ENCODE results near the gene PACRG.
A peak's percentile ranks its signal among the peaks of the same experiment; 100 is the strongest.
"Not testable (repeated sequence)": the region's sequence is repeated elsewhere in the genome, so short reads cannot be mapped to it uniquely, and the experiment has no call there.

Gene PACRG

DNA sequence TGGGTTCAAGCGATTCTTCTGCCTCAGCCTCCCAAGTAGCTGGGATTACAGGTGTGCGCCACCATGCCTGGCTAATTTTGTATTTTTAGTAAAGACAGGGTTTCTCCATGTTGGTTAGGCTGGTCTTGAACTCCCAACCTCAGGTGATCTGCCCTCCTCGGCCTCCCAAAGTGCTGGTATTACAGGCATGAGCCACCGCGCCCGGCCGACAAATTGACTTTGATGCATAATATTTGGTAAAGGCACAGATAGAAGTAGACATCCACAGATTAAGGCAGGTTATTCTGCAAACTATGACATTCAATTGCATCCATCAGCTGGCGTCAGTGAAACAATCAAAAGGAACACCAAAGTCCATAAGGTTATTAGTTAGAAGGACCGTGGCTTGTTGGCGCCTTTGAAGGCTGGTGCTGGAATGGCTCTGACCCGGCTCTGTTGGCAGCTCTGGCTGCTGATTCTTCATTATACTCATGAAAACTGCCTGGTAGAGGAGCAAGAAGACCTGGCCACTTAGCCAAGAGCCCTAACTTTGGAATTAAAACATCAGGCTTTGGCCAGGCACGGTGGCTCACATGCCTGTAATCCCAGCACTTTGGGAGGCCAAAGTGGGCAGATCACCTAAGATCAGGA, 589.2 kb downstream of the PACRG start:
- H3K4me3 Mint-ChIP-seq, H3K27ac Mint-ChIP-seq, H3K9me3 Mint-ChIP-seq, DNase-seq, H3K4me1 Mint-ChIP-seq, ATAC-seq: not testable (repeated sequence)
- peaks cover 26% of the 10 kb centered on the region for H3K27me3 Mint-ChIP-seq

GRCh38 chr6:163318071-163318786, 590.5 kb downstream of the PACRG start:
- H3K27me3 Mint-ChIP-seq, result peaks cover 26% of the 10 kb centered on the region
- H3K27ac Mint-ChIP-seq, result no peak overlapping the region
- no peak for DNase-seq
- H3K4me3 Mint-ChIP-seq, result no peak overlapping the region
- H3K4me1 Mint-ChIP-seq, result no peaks in the 10 kb centered on the region
- ATAC-seq, result no peak
- H3K9me3 Mint-ChIP-seq, result no peaks in the 10 kb centered on the region

- Mint-ChIP-seq H3K9me3 (no peaks in the 10 kb centered on the region), H3K4me3 (no peak overlapping the region), H3K4me1 (no peaks in the 10 kb centered on the region), H3K27me3 (peaks cover 21% of the 10 kb centered on the region), H3K27ac (peak overlapping the region in 1 of 2 donors; percentile 15)
- DNase-seq (no peak), ATAC-seq (no peak)
Measured at GRCh38 chr6:163319609-163320366, 592.0 kb downstream of the PACRG start.

- no peak overlapping the region for H3K27ac Mint-ChIP-seq
- ATAC-seq, result no peak
- H3K27me3 Mint-ChIP-seq, result peaks cover 25% of the 10 kb centered on the region
- no peak for DNase-seq
- H3K9me3 Mint-ChIP-seq, result no peaks in the 10 kb centered on the region
- H3K4me1 Mint-ChIP-seq, result no peaks in the 10 kb centered on the region
- no peak overlapping the region for H3K4me3 Mint-ChIP-seq
Measured at GRCh38 chr6:163320402-163320801, 592.6 kb downstream of the PACRG start.

DNA sequence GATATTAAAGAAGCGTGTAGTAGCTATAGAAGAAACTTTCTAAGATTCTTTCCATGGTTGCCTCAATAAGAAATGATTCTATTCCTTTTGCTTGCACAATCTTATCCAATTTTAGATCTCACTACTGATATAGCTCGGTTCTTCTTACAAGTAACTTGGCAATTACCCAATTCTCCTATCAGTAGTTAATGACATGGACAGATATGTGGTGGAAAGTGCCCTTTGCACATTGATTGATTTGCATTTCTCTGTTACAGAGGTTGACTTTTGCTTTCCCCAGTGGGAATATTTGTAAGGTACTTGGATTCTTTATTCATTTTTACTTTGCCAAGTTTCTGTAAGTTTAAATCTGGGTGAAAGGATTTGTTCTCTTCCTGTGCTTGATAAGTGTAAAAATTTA, 593.0 kb downstream of the PACRG start:
- Mint-ChIP-seq H3K27me3 (peaks cover 27% of the 10 kb centered on the region), H3K4me1 (no peaks in the 10 kb centered on the region), H3K9me3 (no peaks in the 10 kb centered on the region), H3K27ac (no peak overlapping the region), H3K4me3 (no peak overlapping the region)
- ATAC-seq, result no peak
- DNase-seq, result no peak

GRCh38 chr6:163321717-163322116, 593.9 kb downstream of the PACRG start:
- H3K9me3 Mint-ChIP-seq, result no peaks in the 10 kb centered on the region
- H3K4me1 Mint-ChIP-seq, result no peaks in the 10 kb centered on the region
- H3K4me3 Mint-ChIP-seq, result no peak overlapping the region
- H3K27me3 Mint-ChIP-seq, result peaks cover 27% of the 10 kb centered on the region
- ATAC-seq, result no peak
- no peak for DNase-seq
- no peak overlapping the region for H3K27ac Mint-ChIP-seq

DNA sequence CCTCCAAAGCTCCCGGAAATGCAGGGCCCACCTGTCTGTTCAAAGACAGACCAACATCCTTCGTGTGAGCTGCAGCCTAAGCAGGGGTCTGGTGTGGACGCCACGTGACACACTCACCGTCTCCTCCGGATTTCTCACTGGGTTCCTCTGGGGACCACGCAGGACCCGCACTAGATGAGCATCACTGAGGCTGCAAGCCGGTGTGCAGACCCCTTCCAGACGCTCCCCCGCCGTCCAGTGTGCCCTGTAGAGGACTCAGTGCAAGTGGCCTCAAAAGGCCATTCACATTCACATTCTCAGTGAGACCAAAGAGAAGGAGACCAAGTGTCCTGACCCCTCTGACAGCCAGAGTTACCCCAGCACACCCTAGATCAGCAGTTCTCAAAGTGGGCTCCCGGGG, 595.5 kb downstream of the PACRG start:
- H3K4me1 Mint-ChIP-seq, result no peaks in the 10 kb centered on the region
- ATAC-seq (peak; percentile 27), DNase-seq (no peak)
- H3K27ac Mint-ChIP-seq, result no peak overlapping the region
- H3K27me3 Mint-ChIP-seq, result peaks cover 27% of the 10 kb centered on the region
- no peak overlapping the region for H3K4me3 Mint-ChIP-seq
- H3K9me3 Mint-ChIP-seq, result peaks cover 0 to 7% of the 10 kb centered on the region in 2 donors

GRCh38 chr6:163323705-163324104, 595.9 kb downstream of the PACRG start:
- Mint-ChIP-seq H3K4me3 (no peak overlapping the region), H3K27ac (no peak overlapping the region), H3K4me1 (no peaks in the 10 kb centered on the region), H3K9me3 (peaks cover 0 to 7% of the 10 kb centered on the region in 2 donors), H3K27me3 (peaks cover 27% of the 10 kb centered on the region)
- ATAC-seq, result no peak
- no peak for DNase-seq

DNA sequence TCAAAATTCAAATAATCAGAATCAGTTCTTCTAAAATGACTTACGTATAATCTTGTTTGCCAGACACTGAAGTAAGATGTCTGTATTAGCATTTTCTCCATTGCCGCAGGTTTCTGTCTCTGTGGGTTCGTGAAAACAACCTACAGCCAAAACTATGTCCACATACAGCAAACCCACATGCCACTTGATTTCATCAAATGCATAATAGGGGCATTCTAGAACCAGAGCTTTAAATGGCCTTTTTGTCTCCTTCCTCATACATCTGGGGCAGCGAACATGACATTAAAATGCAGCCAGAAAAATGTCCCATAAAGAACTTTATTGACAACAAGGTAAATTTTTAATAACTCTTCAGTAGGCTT, 596.5 kb downstream of the PACRG start:
- Mint-ChIP-seq H3K27me3 (peaks cover 27% of the 10 kb centered on the region), H3K27ac (no peak overlapping the region), H3K4me3 (no peak overlapping the region), H3K4me1 (no peaks in the 10 kb centered on the region), H3K9me3 (peaks cover 0 to 7% of the 10 kb centered on the region in 2 donors)
- no peak for ATAC-seq
- DNase-seq, result no peak

DNA sequence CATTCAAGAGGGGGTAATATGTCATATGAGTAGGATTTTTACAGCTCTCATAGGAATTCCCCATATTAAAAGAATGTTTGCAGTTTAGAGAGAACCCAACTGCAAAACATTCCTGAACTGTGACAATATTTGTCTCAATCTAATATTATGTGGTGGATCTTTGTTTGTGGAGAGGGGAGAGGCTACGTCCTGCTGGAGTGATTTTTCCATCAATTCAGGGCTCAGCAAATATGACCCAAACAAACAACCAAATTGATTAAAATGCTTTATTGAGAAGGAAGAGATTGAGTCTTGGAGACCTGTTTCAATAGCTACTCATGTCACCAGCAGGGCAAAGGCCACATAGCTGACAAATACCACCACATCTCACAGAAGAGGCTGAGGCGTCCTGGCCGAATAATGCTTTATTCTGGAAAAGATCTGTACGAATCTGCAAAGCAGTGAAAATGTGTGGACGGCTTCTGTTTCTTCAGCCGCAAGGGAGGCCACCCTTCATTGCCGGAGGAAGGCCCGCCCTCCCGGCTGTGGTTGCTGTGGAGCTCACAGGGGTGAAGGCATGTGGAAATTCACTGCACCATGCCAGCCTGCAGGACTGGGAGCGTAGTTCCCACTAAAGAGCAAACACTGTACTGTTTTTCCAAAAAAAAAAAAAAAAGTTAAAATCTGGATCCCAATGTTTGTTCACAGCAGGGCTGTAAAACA, 597.1 kb downstream of the PACRG start:
- ATAC-seq (no peak), DNase-seq (no peak)
- H3K27me3 Mint-ChIP-seq, result peaks cover 27% of the 10 kb centered on the region
- H3K4me3 Mint-ChIP-seq, result no peak overlapping the region
- H3K27ac Mint-ChIP-seq, result peak overlapping the region in 1 of 2 donors; percentile 15
- no peaks in the 10 kb centered on the region for H3K4me1 Mint-ChIP-seq
- H3K9me3 Mint-ChIP-seq, result peaks cover 0 to 7% of the 10 kb centered on the region in 2 donors

DNA sequence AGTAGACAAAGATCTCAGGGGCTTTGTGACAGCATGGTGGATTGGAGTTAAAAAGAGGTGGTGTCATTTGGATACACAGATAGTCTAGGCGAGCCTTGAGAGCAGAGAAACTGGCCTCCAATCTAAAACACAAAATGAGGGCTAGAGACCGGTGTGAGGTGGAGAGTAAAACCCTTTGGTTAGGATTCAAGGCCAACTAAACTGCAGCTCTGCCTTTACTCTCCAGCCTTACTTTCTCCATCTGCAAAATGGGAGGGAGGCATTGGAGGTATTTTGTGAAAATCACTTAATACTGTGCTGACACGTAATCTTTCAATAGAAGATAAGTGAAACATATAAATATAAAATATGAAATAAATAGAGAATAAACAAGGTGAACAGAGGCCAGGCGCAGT, 597.6 kb downstream of the PACRG start:
- DNase-seq, result no peak
- peaks cover 0 to 7% of the 10 kb centered on the region in 2 donors for H3K9me3 Mint-ChIP-seq
- peaks cover 27% of the 10 kb centered on the region for H3K27me3 Mint-ChIP-seq
- H3K27ac Mint-ChIP-seq, result no peak overlapping the region
- H3K4me1 Mint-ChIP-seq, result no peaks in the 10 kb centered on the region
- H3K4me3 Mint-ChIP-seq, result no peak overlapping the region
- ATAC-seq, result no peak

GRCh38 chr6:163327165-163327880, 599.5 kb downstream of the PACRG start:
- Mint-ChIP-seq H3K4me3 (no peak overlapping the region), H3K9me3 (peaks cover 0 to 7% of the 10 kb centered on the region in 2 donors), H3K4me1 (no peaks in the 10 kb centered on the region), H3K27me3 (peaks cover 18% of the 10 kb centered on the region), H3K27ac (no peak overlapping the region)
- DNase-seq (no peak), ATAC-seq (peak; percentile 34)

- Mint-ChIP-seq H3K9me3 (peaks cover 0 to 7% of the 10 kb centered on the region in 2 donors), H3K27me3 (peaks cover 15% of the 10 kb centered on the region), H3K27ac (no peak overlapping the region), H3K4me3 (no peak overlapping the region), H3K4me1 (no peaks in the 10 kb centered on the region)
- DNase-seq, result no peak
- no peak for ATAC-seq
Measured at GRCh38 chr6:163327921-163328320, 600.1 kb downstream of the PACRG start.

- no peak for ATAC-seq
- no peaks in the 10 kb centered on the region for H3K4me1 Mint-ChIP-seq
- peaks cover 17% of the 10 kb centered on the region for H3K27me3 Mint-ChIP-seq
- H3K9me3 Mint-ChIP-seq, result peaks cover 0 to 7% of the 10 kb centered on the region in 2 donors
- no peak overlapping the region for H3K27ac Mint-ChIP-seq
- H3K4me3 Mint-ChIP-seq, result no peak overlapping the region
- no peak for DNase-seq
Measured at GRCh38 chr6:163328411-163328810, 600.6 kb downstream of the PACRG start.

GRCh38 chr6:163329991-163330390, 602.2 kb downstream of the PACRG start:
- H3K4me1 Mint-ChIP-seq, result no peaks in the 10 kb centered on the region
- H3K27me3 Mint-ChIP-seq, result peaks cover 24% of the 10 kb centered on the region
- H3K9me3 Mint-ChIP-seq, result peaks cover 0 to 7% of the 10 kb centered on the region in 2 donors
- no peak for ATAC-seq
- H3K27ac Mint-ChIP-seq, result no peak overlapping the region
- no peak for DNase-seq
- no peak overlapping the region for H3K4me3 Mint-ChIP-seq

Data from stimulated activated naive CD8-positive, alpha-beta T cell treated with anti-CD3 and anti-CD28 coated beads, Interleukin-15, amount 100 ng/mL, for 72 hours (primary cell).